Heart right ventricle (tissue), 16 donors: ENCODE measurements around the gene ITGB2. TPM values are rescaled to one million over a fixed set of nuclear protein-coding genes. Genes with fewer than 3 reads are reported as not detected.
A peak's percentile ranks its signal among the peaks of the same experiment; 100 is the strongest.

Source experiments
- ATAC-seq, 8 donors: fragments of 200-7000 bp; cut with Tn5 transposase; one replicate each; pipeline ENCODE4 v1.9.1; 2020; ENCODE audit warnings: mild to moderate bottlenecking in 8 of 8, moderate library complexity in 8 of 8, moderate number of reproducible peaks in 1 of 8
- DNase-seq, 2 donors: peaks; one replicate each; pipeline ENCODE4 v3.0.0-alpha.2; 2020
- H3K27ac ChIP-seq, 10 donors: fragments of 200-600 bp; sonication (generic) in 2 of 10; one replicate each; pipeline versions ENCODE4 v1.5.0 to v1.8.0; 2020 to 2022; ENCODE audit warnings: mild to moderate bottlenecking in 3 of 10
- H3K27me3 ChIP-seq, 7 donors: fragments of 200-600 bp; one replicate each; pipeline ENCODE4 v1.8.0; 2021 to 2022; ENCODE audit warnings: mild to moderate bottlenecking in 2 of 7
- H3K36me3 ChIP-seq, 9 donors: fragments of 200-600 bp; sonication (generic) in 1 of 9; one replicate each; pipeline versions ENCODE4 v1.5.0 to v1.8.0; 2020 to 2022; ENCODE audit warnings: mild to moderate bottlenecking in 2 of 9
- H3K4me1 ChIP-seq, 9 donors: fragments of 200-600 bp; sonication (generic) in 1 of 9; one replicate each; pipeline versions ENCODE4 v1.5.0 to v1.8.0; 2020 to 2022; ENCODE audit warnings: mild to moderate bottlenecking in 4 of 9
- H3K4me3 ChIP-seq, 10 donors: fragments of 200-600 bp; sonication (generic) in 2 of 10; one replicate each; pipeline versions ENCODE4 v1.5.0 to v1.8.0; 2020 to 2022; ENCODE audit warnings: mild to moderate bottlenecking in 7 of 10, moderate library complexity in 2 of 10
- H3K9me3 ChIP-seq, 11 donors: fragments of 200-600 bp in 10 of 11; sonication (generic) in 2 of 11; one replicate each; pipeline versions ENCODE4 v1.5.0 to v1.8.0; 2013 to 2022; ENCODE audit warnings: mild to moderate bottlenecking in 2 of 11, control low read depth in 1 of 11, moderate library complexity in 1 of 11
- CTCF ChIP-seq, 9 donors: fragments of 200-600 bp; sonication (generic) in 2 of 9; IDR thresholded peaks; one replicate each; pipeline versions ENCODE4 v1.5.0 to v1.8.0; 2021 to 2022; ENCODE audit warnings: antibody characterized with exemption in 9 of 9, mild to moderate bottlenecking in 5 of 9, moderate library complexity in 1 of 9
- WGBS, 2 donors: extraction: QIAGEN DNeasy Blood & Tissue Kit; methylation state at CpG; one replicate each; pipeline ENCODE4 v1.1.7; 2013; ENCODE audit warnings: inconsistent platforms in 1 of 2; 5-methylcytosine and 5-hydroxymethylcytosine counted together
- intact Hi-C, 10 donors: fragments of 100-400 bp; cut with DNase I; formaldehyde crosslinking; loops; one replicate each; pipeline versions ENCODE4 v1.11.1 to v1.14.2; 2022
- polyA plus RNA-seq, 2 donors: library from polyadenylated mRNA; stranded (reverse); fragments of 200-250 nt; gene quantifications; one replicate each; pipeline ENCODE4 v1.2.3, GENCODE V29; 2013
- total RNA-seq, 10 donors: library from RNA; stranded (reverse); fragmentation: NEBNext Ultra II Directional in 3 of 10; extraction: Animal tissue kit (Norgen Biotek cat#: 25700) in 3 of 10; gene quantifications; one replicate each; pipeline versions ENCODE4 v1.2.1 to v1.2.4, GENCODE V29; 2021 to 2023
- donor health status: Arrhythmogenic right ventricular cardiomyopathy.
- donor health status: ischemic (EF 13 %, LVEDD 7.1; RV severe dilation, severe dysfunction).
- donor health status: healthy with polysubstance abuse.
- donor health status: DM: no; HTN: yes; CAD: no.
- donor health status: DM: no; HTN: no; CAD: no.
- donor health status: ischemic (EF 25% LVEDD 6.9; RV normal size, moderate dysfunction).
- donor health status: ischemic (EF 25% LVEDD 5.7; RV mildly dilated, moderate dysfunction).
- donor health status: healthy.
- donor health status: DM: yes; HTN: yes; CAD: no.
- donor health status: Ischemic cardiomyopathy.
- donor health status: ischemic (EF 35%, LVEDD 5.7; RV mildly dilated, moderate dysfunction).
- donor health status: nonischemic (EF 11% LVEDD 7.7; RV severe dilation, severe dysfunction).
- donor health status: DM: yes; HTN: yes; CAD: no.
- donor health status: PGD.
- donor health status: ischemic (EF 29% LVEDD 5.4; RV normal size, mild dysfunction).
- donor health status: nonischemic (EF 23%, LVEDD 6.1; RV moderate dilation, normal function).

The ITGB2 gene
- total and polyA plus RNA-seq, 12 donors, result 5.1 to 151 (median 11.4) TPM

- ATAC-seq, result peak in 3 of 8 donors; percentile 3 to 28 (median 8)
- peaks cover 0 to 37% (median 0%) of the 10 kb centered on the region in 9 donors for H3K36me3 ChIP-seq
- H3K27ac ChIP-seq, result peak overlapping the region in 9 of 10 donors; percentile 23 to 84 (median 65)
- no peaks in the 10 kb centered on the region for H3K27me3 ChIP-seq
- no peak overlapping the region for H3K4me3 ChIP-seq
- no peak for TF ChIP-seq CTCF (IDR thresholded peaks at IDR 0.05)
- WGBS, 2 donors, result 86 to 87% methylated on average over 38 of the region's 38 CpGs
- DNase-seq, result no peak
- H3K9me3 ChIP-seq, result no peaks in the 10 kb centered on the region
- peaks cover 6 to 67% (median 43%) of the 10 kb centered on the region in 9 donors for H3K4me1 ChIP-seq
- intact Hi-C loops, result no loop called here
Observed at GRCh38 chr21:44967082-44968047, 46.7 kb upstream of the ITGB2 start.

- no peak overlapping the region for H3K4me3 ChIP-seq
Observed at GRCh38 chr21:44966135-44967081, 45.7 kb upstream of the ITGB2 start.

GRCh38 chr21:44965251-44966022 is 44.7 kb upstream of the ITGB2 start:
- Histone ChIP-seq H3K27me3 (no peaks in the 10 kb centered on the region), H3K27ac (peak overlapping the region in 4 of 10 donors; percentile 0 to 84 (median 68)), H3K9me3 (no peaks in the 10 kb centered on the region), H3K4me3 (no peak overlapping the region), H3K36me3 (peaks cover 0 to 32% (median 0%) of the 10 kb centered on the region in 9 donors), H3K4me1 (peaks cover 6 to 83% (median 58%) of the 10 kb centered on the region in 9 donors)
- ATAC-seq, result no peak
- WGBS, 2 donors, result 89 to 93% methylated on average over 17 of the region's 17 CpGs
- DNase-seq, result peak in 1 of 2 donors; percentile 8
- intact Hi-C loops, result no loop called here
- TF ChIP-seq CTCF (IDR thresholded peaks at IDR 0.05), result no peak

More at GRCh38 chr21:44966135-44967081, 45.7 kb upstream of the ITGB2 start:
- WGBS, 2 donors, result 48 to 54% methylated on average over 30 of the region's 30 CpGs
- ATAC-seq (peak; percentile 32 to 72 (median 64)), DNase-seq (peak in 1 of 2 donors; percentile 78)
- no peaks in the 10 kb centered on the region for H3K27me3 ChIP-seq
- no peak for TF ChIP-seq CTCF (IDR thresholded peaks at IDR 0.05)
- peaks cover 6 to 73% (median 51%) of the 10 kb centered on the region in 9 donors for H3K4me1 ChIP-seq
- H3K36me3 ChIP-seq, result peaks cover 0 to 33% (median 0%) of the 10 kb centered on the region in 9 donors
- H3K27ac ChIP-seq, result peak overlapping the region in 9 of 10 donors; percentile 23 to 84 (median 65)
- intact Hi-C loops, result no loop called here
- no peaks in the 10 kb centered on the region for H3K9me3 ChIP-seq
